SK-N-SH (cell line): ENCODE measurements around the gene PNPLA2. TPM values are rescaled to one million over a fixed set of nuclear protein-coding genes. Genes with fewer than 3 reads are reported as not detected.

Source experiments
- CTCF ChIA-PET: fragments of 300-600, 350-600 bp; formaldehyde crosslinking; extraction: SDS; loops from one replicate; lab custom pipeline; 2021; lab: Yijun Ruan, JAX
- POLR2A ChIA-PET: fragments of 350-600 bp; sonication (Branson Sonifier 250); formaldehyde crosslinking; extraction: SDS; loops from one replicate; lab custom pipeline; 2020; ENCODE audit warnings: antibody characterized with exemption, inconsistent platforms; lab: Yijun Ruan, JAX
- DNase-seq: peaks from one replicate; pipeline ENCODE4 v3.0.0; 2012
- H2AFZ ChIP-seq: fragments of 200-600 bp; sonication (generic); 2 replicates; pipeline ENCODE4 v1.8.1; 2016; ENCODE audit warnings: antibody characterized with exemption, mild to moderate bottlenecking, low read depth
- H3F3A ChIP-seq: fragments of 200-600 bp; sonication (generic); replicated peaks from 2 replicates; pipeline ENCODE3; 2016; ENCODE audit warnings: antibody characterized with exemption, mild to moderate bottlenecking; ENCODE audit not compliant: insufficient read depth
- H3K27ac ChIP-seq, 2 experiments: fragments of 200-500 bp in 1 of 2; fragments of 200-600 bp in 1 of 2; sonication (Bioruptor generic) in 1 of 2; sonication (generic), shearing (Covaris generic) in 1 of 2; 2 replicates each; pipeline versions ENCODE4 v1.5.1 to v1.6.1; 2014 to 2016; ENCODE audit warnings: low read depth in 2 of 2, inconsistent platforms in 1 of 2, low read length in 1 of 2, mild to moderate bottlenecking in 1 of 2, mixed read lengths in 1 of 2
- H3K27me3 ChIP-seq: fragments of 200-600 bp; sonication (generic), shearing (Covaris generic); 2 replicates; pipeline ENCODE4 v1.6.1; 2016; ENCODE audit warnings: mixed run types; ENCODE audit not compliant: insufficient read depth
- H3K36me3 ChIP-seq, 2 experiments: fragments of 200-500 bp in 1 of 2; fragments of 200-600 bp in 1 of 2; sonication (Bioruptor generic) in 1 of 2; sonication (generic) in 1 of 2; replicated peaks in 1 of 2; 2 replicates each; pipeline versions ENCODE3 to v1.5.1; 2014 to 2016; ENCODE audit warnings: low read length in 1 of 2, mild to moderate bottlenecking in 1 of 2; ENCODE audit not compliant: insufficient read depth in 2 of 2, control insufficient read depth in 1 of 2
- H3K4me1 ChIP-seq, 2 experiments: fragments of 200-500 bp in 1 of 2; fragments of 200-600 bp in 1 of 2; sonication (Bioruptor generic) in 1 of 2; sonication (generic), shearing (Covaris generic) in 1 of 2; 2 replicates each; pipeline versions ENCODE4 v1.5.1 to v1.6.1; 2014 to 2016; ENCODE audit warnings: low read depth in 1 of 2, low read length in 1 of 2, mixed run types in 1 of 2; ENCODE audit not compliant: insufficient read depth in 2 of 2, control insufficient read depth in 1 of 2
- H3K4me2 ChIP-seq: fragments of 200-600 bp; sonication (generic), shearing (Covaris generic); 2 replicates; pipeline ENCODE4 v1.6.1; 2017; ENCODE audit warnings: mixed run types
- H3K4me3 ChIP-seq, 2 experiments: fragments of 200-500 bp in 1 of 2; fragments of 200-600 bp in 1 of 2; sonication (Bioruptor generic) in 1 of 2; sonication (generic), shearing (Covaris generic) in 1 of 2; 2 replicates each; pipeline versions ENCODE4 v1.5.1 to v1.8.1; 2014 to 2016; ENCODE audit warnings: low read depth in 2 of 2, inconsistent platforms in 1 of 2, low read length in 1 of 2, mild to moderate bottlenecking in 1 of 2, mixed read lengths in 1 of 2, moderate library complexity in 1 of 2
- H3K79me2 ChIP-seq: fragments of 200-600 bp; sonication (generic); 2 replicates; pipeline ENCODE4 v1.8.1; 2017; ENCODE audit warnings: mild to moderate bottlenecking; ENCODE audit not compliant: insufficient read depth
- H3K9ac ChIP-seq: fragments of 200-600 bp; sonication (generic); 2 replicates; pipeline ENCODE4 v1.6.1; 2017; ENCODE audit warnings: mixed run types
- H3K9me2 ChIP-seq: fragments of 200-600 bp; sonication (generic); 2 replicates; pipeline ENCODE4 v1.6.1; 2017; ENCODE audit warnings: mixed run types
- H3K9me3 ChIP-seq: fragments of 200-600 bp; sonication (generic); 2 replicates; pipeline ENCODE4 v1.6.1; 2017; ENCODE audit warnings: mixed run types, mild to moderate bottlenecking, moderate library complexity
- H4K20me1 ChIP-seq: fragments of 200-600 bp; sonication (generic); 2 replicates; pipeline ENCODE4 v1.6.1; 2017; ENCODE audit warnings: mild to moderate bottlenecking, mixed run types; ENCODE audit not compliant: insufficient read depth
- FOXJ3 ChIP-seq: sonication (generic); formaldehyde crosslinking; IDR thresholded peaks from 2 replicates; pipeline ENCODE4 v1.5.1; 2020; ENCODE audit warnings: mild to moderate bottlenecking, missing genetic modification reagents
- FOXM1 ChIP-seq: IDR thresholded peaks from 2 replicates; pipeline ENCODE4 v1.4.0; 2012; ENCODE audit warnings: low read depth, mild to moderate bottlenecking
- JUND ChIP-seq: IDR thresholded peaks from 2 replicates; pipeline ENCODE4 v1.4.0; 2012
- MEF2A ChIP-seq: IDR thresholded peaks from 2 replicates; pipeline ENCODE4 v1.4.0; 2012; ENCODE audit warnings: low read depth, borderline replicate concordance
- RCOR1 ChIP-seq: fragments of 150-350 bp; IDR thresholded peaks from 2 replicates; pipeline ENCODE4 v1.6.1; 2017; ENCODE audit warnings: antibody characterized with exemption, low read length
- RFX5 ChIP-seq: IDR thresholded peaks from 2 replicates; pipeline ENCODE4 v1.6.1; 2012; ENCODE audit warnings: mild to moderate bottlenecking, improper control_type of control experiment, low read length
- SMC3 ChIP-seq: IDR thresholded peaks from 2 replicates; pipeline ENCODE4 v1.6.1; 2012; ENCODE audit warnings: low read depth, low read length, improper control_type of control experiment
- TEAD4 ChIP-seq: IDR thresholded peaks from 2 replicates; pipeline ENCODE4 v1.4.0; 2012; ENCODE audit warnings: mild to moderate bottlenecking, borderline replicate concordance; ENCODE audit not compliant: insufficient read depth
- WGBS: methylation state at CpG from one replicate; pipeline ENCODE4 v1.1.6; 2017; ENCODE audit warnings: low lambda C conversion rate; 5-methylcytosine and 5-hydroxymethylcytosine counted together
- polyA plus RNA-seq, 3 experiments: library from polyadenylated mRNA; depleted of rRNA; stranded (reverse); fragments of >200 nt; gene quantifications; 2 replicates each; pipeline ENCODE4 v1.2.3, GENCODE V29; 2012
- TF ChIP-seq, protein P1 (sequence below): IDR thresholded peaks from 2 replicates; pipeline ENCODE4 v1.4.0; 2012; ENCODE audit warnings: low read depth, borderline replicate concordance
- TF ChIP-seq, protein P2 (sequence below): fragments of 200-600 bp; sonication (generic); IDR thresholded peaks from 2 replicates; pipeline ENCODE4 v1.6.1; 2017; ENCODE audit warnings: antibody characterized with exemption, mild to moderate bottlenecking, moderate library complexity
- TF ChIP-seq, protein P3 (sequence below): IDR thresholded peaks from 2 replicates; pipeline ENCODE4 v1.6.1; 2012; ENCODE audit warnings: mild to moderate bottlenecking, low read depth, low read length, moderate library complexity

PNPLA2 gene
- polyA plus RNA-seq, 1 of the 3 experiments (the other 2 are of a cell fraction), result 60.3 TPM

DNA sequence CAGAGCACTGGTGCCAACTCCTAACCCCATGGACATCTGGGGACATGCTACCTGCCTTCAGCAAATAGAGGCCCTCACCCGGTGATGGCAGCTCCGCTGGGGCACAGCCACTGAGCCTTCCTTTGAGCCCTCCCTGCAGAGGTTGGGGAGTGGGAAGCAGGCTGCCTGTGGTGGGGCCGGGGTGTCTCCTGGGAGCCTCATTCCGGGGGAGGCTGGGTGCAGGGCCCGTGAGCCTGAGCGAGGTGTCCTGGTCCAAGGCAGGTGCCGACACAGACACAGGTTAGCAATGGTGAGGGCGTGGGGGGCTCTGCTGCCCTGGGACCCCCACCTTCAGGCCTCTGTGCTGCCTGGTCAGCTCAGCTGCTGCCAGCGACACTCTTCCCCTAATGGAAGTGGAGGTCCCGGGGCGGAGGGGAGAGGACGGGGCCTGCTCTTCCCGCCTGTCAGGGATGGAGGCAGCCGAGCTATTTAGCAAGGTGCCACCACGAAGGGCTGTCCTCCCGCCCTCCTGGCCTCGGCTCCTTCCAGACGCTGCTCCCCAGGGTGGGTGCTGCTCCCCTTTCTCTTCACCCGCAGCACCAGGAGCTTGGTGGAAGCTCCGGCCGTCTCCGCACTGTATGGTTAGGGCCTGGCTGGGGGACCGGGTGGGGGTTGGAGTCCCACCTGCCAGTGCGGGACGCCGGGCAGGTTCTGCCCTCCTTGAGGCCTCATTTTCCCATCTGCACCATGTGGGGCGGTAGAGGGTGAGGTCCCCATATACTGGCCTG lies 35.2 kb downstream of the PNPLA2 start:
- H3K9me2 ChIP-seq, result no peaks in the 10 kb centered on the region
- peaks cover 3 to 67% of the 10 kb centered on the region in 2 experiments; a peak in 3 of 4 replicates for H3K4me1 ChIP-seq
- H3K9ac ChIP-seq, result no peak overlapping the region
- no peaks in the 10 kb centered on the region for H3K9me3 ChIP-seq
- WGBS, result 97% methylated on average over 12 of the region's 27 CpGs
- TF ChIP-seq, protein P1, sequence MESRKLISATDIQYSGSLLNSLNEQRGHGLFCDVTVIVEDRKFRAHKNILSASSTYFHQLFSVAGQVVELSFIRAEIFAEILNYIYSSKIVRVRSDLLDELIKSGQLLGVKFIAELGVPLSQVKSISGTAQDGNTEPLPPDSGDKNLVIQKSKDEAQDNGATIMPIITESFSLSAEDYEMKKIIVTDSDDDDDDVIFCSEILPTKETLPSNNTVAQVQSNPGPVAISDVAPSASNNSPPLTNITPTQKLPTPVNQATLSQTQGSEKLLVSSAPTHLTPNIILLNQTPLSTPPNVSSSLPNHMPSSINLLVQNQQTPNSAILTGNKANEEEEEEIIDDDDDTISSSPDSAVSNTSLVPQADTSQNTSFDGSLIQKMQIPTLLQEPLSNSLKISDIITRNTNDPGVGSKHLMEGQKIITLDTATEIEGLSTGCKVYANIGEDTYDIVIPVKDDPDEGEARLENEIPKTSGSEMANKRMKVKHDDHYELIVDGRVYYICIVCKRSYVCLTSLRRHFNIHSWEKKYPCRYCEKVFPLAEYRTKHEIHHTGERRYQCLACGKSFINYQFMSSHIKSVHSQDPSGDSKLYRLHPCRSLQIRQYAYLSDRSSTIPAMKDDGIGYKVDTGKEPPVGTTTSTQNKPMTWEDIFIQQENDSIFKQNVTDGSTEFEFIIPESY, result no peak
- TF ChIP-seq RFX5 (no peak), JUND (no peak), MEF2A (no peak), TEAD4 (no peak), SMC3 (no peak), RCOR1 (no peak), FOXJ3 (no peak), FOXM1 (no peak)
- TF ChIP-seq, protein P2, sequence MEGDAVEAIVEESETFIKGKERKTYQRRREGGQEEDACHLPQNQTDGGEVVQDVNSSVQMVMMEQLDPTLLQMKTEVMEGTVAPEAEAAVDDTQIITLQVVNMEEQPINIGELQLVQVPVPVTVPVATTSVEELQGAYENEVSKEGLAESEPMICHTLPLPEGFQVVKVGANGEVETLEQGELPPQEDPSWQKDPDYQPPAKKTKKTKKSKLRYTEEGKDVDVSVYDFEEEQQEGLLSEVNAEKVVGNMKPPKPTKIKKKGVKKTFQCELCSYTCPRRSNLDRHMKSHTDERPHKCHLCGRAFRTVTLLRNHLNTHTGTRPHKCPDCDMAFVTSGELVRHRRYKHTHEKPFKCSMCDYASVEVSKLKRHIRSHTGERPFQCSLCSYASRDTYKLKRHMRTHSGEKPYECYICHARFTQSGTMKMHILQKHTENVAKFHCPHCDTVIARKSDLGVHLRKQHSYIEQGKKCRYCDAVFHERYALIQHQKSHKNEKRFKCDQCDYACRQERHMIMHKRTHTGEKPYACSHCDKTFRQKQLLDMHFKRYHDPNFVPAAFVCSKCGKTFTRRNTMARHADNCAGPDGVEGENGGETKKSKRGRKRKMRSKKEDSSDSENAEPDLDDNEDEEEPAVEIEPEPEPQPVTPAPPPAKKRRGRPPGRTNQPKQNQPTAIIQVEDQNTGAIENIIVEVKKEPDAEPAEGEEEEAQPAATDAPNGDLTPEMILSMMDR, result no peak
- TF ChIP-seq, protein P3, sequence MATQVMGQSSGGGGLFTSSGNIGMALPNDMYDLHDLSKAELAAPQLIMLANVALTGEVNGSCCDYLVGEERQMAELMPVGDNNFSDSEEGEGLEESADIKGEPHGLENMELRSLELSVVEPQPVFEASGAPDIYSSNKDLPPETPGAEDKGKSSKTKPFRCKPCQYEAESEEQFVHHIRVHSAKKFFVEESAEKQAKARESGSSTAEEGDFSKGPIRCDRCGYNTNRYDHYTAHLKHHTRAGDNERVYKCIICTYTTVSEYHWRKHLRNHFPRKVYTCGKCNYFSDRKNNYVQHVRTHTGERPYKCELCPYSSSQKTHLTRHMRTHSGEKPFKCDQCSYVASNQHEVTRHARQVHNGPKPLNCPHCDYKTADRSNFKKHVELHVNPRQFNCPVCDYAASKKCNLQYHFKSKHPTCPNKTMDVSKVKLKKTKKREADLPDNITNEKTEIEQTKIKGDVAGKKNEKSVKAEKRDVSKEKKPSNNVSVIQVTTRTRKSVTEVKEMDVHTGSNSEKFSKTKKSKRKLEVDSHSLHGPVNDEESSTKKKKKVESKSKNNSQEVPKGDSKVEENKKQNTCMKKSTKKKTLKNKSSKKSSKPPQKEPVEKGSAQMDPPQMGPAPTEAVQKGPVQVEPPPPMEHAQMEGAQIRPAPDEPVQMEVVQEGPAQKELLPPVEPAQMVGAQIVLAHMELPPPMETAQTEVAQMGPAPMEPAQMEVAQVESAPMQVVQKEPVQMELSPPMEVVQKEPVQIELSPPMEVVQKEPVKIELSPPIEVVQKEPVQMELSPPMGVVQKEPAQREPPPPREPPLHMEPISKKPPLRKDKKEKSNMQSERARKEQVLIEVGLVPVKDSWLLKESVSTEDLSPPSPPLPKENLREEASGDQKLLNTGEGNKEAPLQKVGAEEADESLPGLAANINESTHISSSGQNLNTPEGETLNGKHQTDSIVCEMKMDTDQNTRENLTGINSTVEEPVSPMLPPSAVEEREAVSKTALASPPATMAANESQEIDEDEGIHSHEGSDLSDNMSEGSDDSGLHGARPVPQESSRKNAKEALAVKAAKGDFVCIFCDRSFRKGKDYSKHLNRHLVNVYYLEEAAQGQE, result no peak
- H3K27ac ChIP-seq, result no peak overlapping the region; a peak in 1 of 4 replicates
- H3K4me2 ChIP-seq, result no peak overlapping the region
- peaks cover 22% of the 10 kb centered on the region; the same call in 1 of the 2 replicates for H3K79me2 ChIP-seq
- H3K4me3 ChIP-seq, result no peak overlapping the region
- no peak for DNase-seq
- no peaks in the 10 kb centered on the region for H3K36me3 ChIP-seq
- no peak overlapping the region for H2AFZ ChIP-seq
- POLR2A ChIA-PET, result no interaction called here
- no peaks in the 10 kb centered on the region for H3K27me3 ChIP-seq
- no peaks in the 10 kb centered on the region for H3F3A ChIP-seq
- H4K20me1 ChIP-seq, result peaks cover 84% of the 10 kb centered on the region
- CTCF ChIA-PET, result interaction anchor here (1.0 to 1.6 kb wide), 3 partner anchors 10 to 200 kb away, joined by 3 to 4 read pairs (median 4); no protein-coding TSS in a partner anchor
